GM19438 (cell line): ENCODE measurements around the gene GAD1.

ENCODE experiments used
- ATAC-seq: cut with Tn5 transposase; IDR thresholded peaks from one replicate; pipeline ENCODE4 v1.9.1; 2021; ENCODE audit warnings: low read depth; ENCODE audit not compliant: unreplicated experiment

The GAD1 gene

GRCh38 chr2:170840717-170841210, 24.1 kb downstream of the GAD1 start:
- no peak for ATAC-seq

- ATAC-seq = no peak
Observed at GRCh38 chr2:170842785-170843184, 26.1 kb downstream of the GAD1 start.

- no peak for ATAC-seq
Observed at GRCh38 chr2:170843656-170844055, 27.0 kb downstream of the GAD1 start.

GRCh38 chr2:170845343-170845742, 28.7 kb downstream of the GAD1 start:
- no peak for ATAC-seq

GRCh38 chr2:170846314-170846713, 29.6 kb downstream of the GAD1 start:
- ATAC-seq = no peak

GRCh38 chr2:170847716-170848115, 31.0 kb downstream of the GAD1 start:
- ATAC-seq = no peak

GRCh38 chr2:170848587-170848986, 31.9 kb downstream of the GAD1 start:
- ATAC-seq = no peak

- ATAC-seq = no peak
Observed at GRCh38 chr2:170850251-170850650, 33.6 kb downstream of the GAD1 start.

GRCh38 chr2:170851635-170852034, 34.9 kb downstream of the GAD1 start:
- no peak for ATAC-seq

- ATAC-seq = no peak
Observed at GRCh38 chr2:170856066-170856465, 39.4 kb downstream of the GAD1 start.

- no peak for ATAC-seq
Observed at GRCh38 chr2:170862286-170862902, 45.7 kb downstream of the GAD1 start.

GRCh38 chr2:170863087-170863486, 46.4 kb downstream of the GAD1 start:
- no peak for ATAC-seq

- ATAC-seq = no peak
Observed at GRCh38 chr2:170869036-170869435, 52.3 kb downstream of the GAD1 start.

GRCh38 chr2:170869461-170869860, 52.8 kb downstream of the GAD1 start:
- ATAC-seq = no peak

GRCh38 chr2:170873035-170873692, 56.5 kb downstream of the GAD1 start:
- peak; percentile 96 for ATAC-seq

- ATAC-seq = no peak
Observed at GRCh38 chr2:170878066-170878465, 61.4 kb downstream of the GAD1 start.

- ATAC-seq = no peak
Observed at GRCh38 chr2:170878505-170878904, 61.8 kb downstream of the GAD1 start.

- ATAC-seq = no peak
Observed at GRCh38 chr2:170881840-170882239, 65.2 kb downstream of the GAD1 start.

- ATAC-seq = no peak
Observed at GRCh38 chr2:170882758-170883157, 66.1 kb downstream of the GAD1 start.

- no peak for ATAC-seq
Observed at GRCh38 chr2:170883683-170884082, 67.0 kb downstream of the GAD1 start.

- no peak for ATAC-seq
Observed at GRCh38 chr2:170885130-170885791, 68.6 kb downstream of the GAD1 start.

GRCh38 chr2:170886386-170886785, 69.7 kb downstream of the GAD1 start:
- ATAC-seq = no peak
